Ammon's horn (tissue), 1 donor: ENCODE results near the gene CAPN9.
A peak's percentile ranks its signal among the peaks of the same experiment; 100 is the strongest.
"Not testable (repeated sequence)": the region's sequence is repeated elsewhere in the genome, so short reads cannot be mapped to it uniquely, and the experiment has no call there.

Experiments used
- DNase-seq: peaks from one replicate; pipeline ENCODE4 v3.0.0-alpha.2; 2016; ENCODE audit warnings: low spot score

Gene CAPN9

GRCh38 chr1:230709619-230710542 is 37.3 kb upstream of the CAPN9 start:
- no peak for DNase-seq

GRCh38 chr1:230710543-230710904 is 36.7 kb upstream of the CAPN9 start:
- DNase-seq = no peak

- DNase-seq = no peak
Measured at GRCh38 chr1:230711245-230711644, 35.9 kb upstream of the CAPN9 start.

GRCh38 chr1:230712470-230712942 is 34.7 kb upstream of the CAPN9 start:
- no peak for DNase-seq

GRCh38 chr1:230713138-230713537 is 34.0 kb upstream of the CAPN9 start:
- no peak for DNase-seq

- DNase-seq = no peak
Measured at GRCh38 chr1:230713547-230713914, 33.7 kb upstream of the CAPN9 start.

GRCh38 chr1:230713915-230714764 is 33.0 kb upstream of the CAPN9 start, which contains the start of gene AGT:
TSS of gene AGT (minus strand) at chr1:230714122. CDS start at chr1:230710823, 3,299 bp downstream.
- DNase-seq = peak; percentile 93

- no peak for DNase-seq
Measured at GRCh38 chr1:230715510-230715909, 31.7 kb upstream of the CAPN9 start.

GRCh38 chr1:230716453-230716852 is 30.7 kb upstream of the CAPN9 start:
- not testable (repeated sequence) for DNase-seq

- no peak for DNase-seq
Measured at GRCh38 chr1:230717251-230717650, 29.9 kb upstream of the CAPN9 start.

GRCh38 chr1:230721849-230722522 is 25.2 kb upstream of the CAPN9 start:
- not testable (repeated sequence) for DNase-seq

GRCh38 chr1:230725256-230726012 is 21.8 kb upstream of the CAPN9 start:
- DNase-seq = no peak

GRCh38 chr1:230728710-230729392 is 18.3 kb upstream of the CAPN9 start:
- DNase-seq = peak; percentile 74

GRCh38 chr1:230730977-230731376 is 16.2 kb upstream of the CAPN9 start:
- DNase-seq = no peak

- no peak for DNase-seq
Measured at GRCh38 chr1:230735447-230735846, 11.7 kb upstream of the CAPN9 start.

- DNase-seq = no peak
Measured at GRCh38 chr1:230737622-230738262, 9.4 kb upstream of the CAPN9 start.

- DNase-seq = no peak
Measured at GRCh38 chr1:230739564-230740290, 7.5 kb upstream of the CAPN9 start.

- peak; percentile 37 for DNase-seq
Measured at GRCh38 chr1:230743899-230744298, 3.3 kb upstream of the CAPN9 start.

- DNase-seq = no peak
Measured at GRCh38 chr1:230744382-230744781, 2.8 kb upstream of the CAPN9 start.

- DNase-seq = no peak
Measured at GRCh38 chr1:230745071-230745470, 2.1 kb upstream of the CAPN9 start.
